ENCODE data around the gene ABCC11.

ABCC11 gene

DNA sequence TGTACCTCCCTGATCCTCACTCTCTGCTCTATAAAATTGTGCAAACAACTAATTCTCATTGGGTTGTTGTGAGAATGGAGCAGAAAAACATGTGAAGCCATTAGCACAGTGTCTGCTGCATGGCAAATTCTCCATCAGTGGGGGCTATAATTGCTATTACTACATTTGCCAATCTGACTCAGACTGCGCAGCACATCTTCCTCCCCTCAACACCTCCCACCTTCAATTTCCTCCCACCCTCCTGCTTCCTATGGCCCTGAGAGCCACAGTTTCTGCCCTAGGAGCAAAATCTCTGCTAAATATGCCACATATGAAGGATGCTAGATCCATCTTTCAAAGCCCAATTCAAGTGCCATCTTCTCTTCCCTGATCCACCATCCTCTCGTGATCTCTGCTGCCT lies 128.5 kb downstream of the ABCC11 start:
- DNase-seq (ENCODE audit: extremely low read depth, low read depth): no peak
- no peak overlapping the region for H3K4me3 ChIP-seq (replicated peaks; ENCODE audit: low read depth, low read length)
- TF ChIP-seq, protein P1, sequence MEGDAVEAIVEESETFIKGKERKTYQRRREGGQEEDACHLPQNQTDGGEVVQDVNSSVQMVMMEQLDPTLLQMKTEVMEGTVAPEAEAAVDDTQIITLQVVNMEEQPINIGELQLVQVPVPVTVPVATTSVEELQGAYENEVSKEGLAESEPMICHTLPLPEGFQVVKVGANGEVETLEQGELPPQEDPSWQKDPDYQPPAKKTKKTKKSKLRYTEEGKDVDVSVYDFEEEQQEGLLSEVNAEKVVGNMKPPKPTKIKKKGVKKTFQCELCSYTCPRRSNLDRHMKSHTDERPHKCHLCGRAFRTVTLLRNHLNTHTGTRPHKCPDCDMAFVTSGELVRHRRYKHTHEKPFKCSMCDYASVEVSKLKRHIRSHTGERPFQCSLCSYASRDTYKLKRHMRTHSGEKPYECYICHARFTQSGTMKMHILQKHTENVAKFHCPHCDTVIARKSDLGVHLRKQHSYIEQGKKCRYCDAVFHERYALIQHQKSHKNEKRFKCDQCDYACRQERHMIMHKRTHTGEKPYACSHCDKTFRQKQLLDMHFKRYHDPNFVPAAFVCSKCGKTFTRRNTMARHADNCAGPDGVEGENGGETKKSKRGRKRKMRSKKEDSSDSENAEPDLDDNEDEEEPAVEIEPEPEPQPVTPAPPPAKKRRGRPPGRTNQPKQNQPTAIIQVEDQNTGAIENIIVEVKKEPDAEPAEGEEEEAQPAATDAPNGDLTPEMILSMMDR (IDR thresholded peaks at IDR 0.05; ENCODE audit: low read depth, low read length, missing control alignments): no peak

DNA sequence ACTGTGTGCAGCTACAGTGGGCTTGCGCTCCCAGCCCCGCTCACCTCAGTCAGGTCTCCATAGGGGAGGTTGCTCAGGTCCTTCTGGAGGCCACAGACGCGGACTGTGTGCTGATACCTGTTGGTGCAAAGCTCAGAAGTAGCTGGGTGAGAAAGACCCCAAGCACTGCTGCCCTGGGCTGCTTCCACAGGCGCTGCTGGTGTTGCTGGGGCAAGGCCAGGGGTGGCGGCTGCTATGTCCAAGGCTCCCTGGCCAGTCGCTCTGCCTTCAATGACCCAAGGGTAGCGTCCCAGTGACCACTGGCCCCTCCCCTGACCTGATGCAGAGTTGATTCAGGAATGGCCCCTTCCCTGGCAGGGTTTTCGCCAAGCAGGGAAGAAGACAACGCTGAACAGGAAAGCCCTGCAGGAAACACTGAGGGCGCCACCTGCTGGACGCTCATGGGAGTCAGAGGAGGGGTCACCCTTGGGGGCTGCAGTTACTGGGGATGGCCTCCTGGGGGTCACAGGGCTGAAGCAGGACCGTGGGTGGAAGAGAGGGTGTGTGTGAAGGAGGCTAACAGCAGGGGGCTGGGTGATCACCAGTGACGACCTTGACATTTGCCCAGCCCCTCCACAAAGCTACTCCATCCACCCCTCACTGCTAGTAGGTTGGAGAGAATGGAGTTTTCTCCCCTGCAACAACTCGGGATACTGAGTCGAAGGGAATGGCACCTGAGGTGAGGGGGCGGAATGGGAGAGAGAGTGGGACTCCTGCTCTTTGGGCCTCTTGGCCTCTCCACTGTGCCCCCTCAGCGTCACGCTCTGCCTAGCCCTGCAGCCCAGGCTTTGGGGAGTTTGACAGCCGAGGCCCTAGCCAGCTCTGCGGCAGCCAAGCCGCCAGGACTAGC lies 129.9 kb downstream of the ABCC11 start:
- TF ChIP-seq, protein P1 (IDR thresholded peaks at IDR 0.05; ENCODE audit: low read depth, low read length, missing control alignments): peak; percentile 90
- no peak overlapping the region for H3K4me3 ChIP-seq (replicated peaks; ENCODE audit: low read depth, low read length)
- DNase-seq (ENCODE audit: extremely low read depth, low read depth): no peak

Measured in HFF-Myc (cell line).